ENCODE data around the gene KLF3. TPM values are rescaled to one million over a fixed set of nuclear protein-coding genes. Genes with fewer than 3 reads are reported as not detected.

KLF3 gene
- total RNA-seq, 2 experiments from 2014 or later = 8.1 to 8.3 TPM

DNA sequence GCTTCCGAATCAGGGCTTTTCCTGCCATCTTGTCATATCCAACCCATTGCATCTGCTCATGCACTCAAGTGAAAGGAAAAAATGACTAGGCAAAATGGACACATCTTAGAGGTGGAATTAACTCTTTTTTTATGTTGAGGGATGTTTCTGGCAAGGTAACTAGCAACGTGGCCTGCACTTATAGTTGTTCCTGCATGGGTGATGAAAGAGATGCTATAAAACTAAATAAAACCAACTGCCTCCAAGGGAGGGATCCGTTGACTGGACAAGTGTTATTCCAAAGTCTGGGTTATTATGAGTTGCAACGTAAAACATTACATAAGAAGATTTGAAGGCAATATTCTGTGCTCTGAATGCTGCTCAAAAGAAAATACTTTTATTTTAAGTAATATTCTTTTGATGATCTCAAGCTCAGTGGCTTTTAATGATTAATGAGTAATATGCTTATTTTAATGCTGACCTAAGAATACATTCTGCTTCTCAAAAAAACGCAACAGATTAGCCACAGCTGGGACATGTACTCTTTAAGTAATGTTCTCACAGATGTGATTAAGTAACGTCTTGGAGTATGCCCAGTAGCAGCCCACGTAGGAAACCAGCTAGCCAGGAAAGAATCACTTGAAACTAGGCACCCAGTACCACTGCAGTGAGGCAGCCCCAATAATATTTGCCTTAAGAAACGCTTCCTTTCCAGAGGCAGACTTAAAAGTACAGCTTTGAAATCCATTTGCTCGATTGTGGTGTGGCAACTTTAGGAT, 27.4 kb downstream of the KLF3 start:
- Mint-ChIP-seq H3K4me1 (ENCODE audit: low read depth) (peaks cover 16% of the 10 kb centered on the region), H3K9me3 (ENCODE audit: insufficient read depth) (no peaks in the 10 kb centered on the region), H3K36me3 (ENCODE audit: low read depth) (peaks cover 44% of the 10 kb centered on the region), H3K27me3 (ENCODE audit: low read depth) (no peaks in the 10 kb centered on the region), H3K4me3 (no peak overlapping the region), H3K27ac (no peak overlapping the region)
- CTCF ChIA-PET = interaction anchor here (1.1 to 4.2 kb wide), 3 partner anchors 16 to 91 kb away, joined by 3 to 17 read pairs (median 3); partner anchors contain the start of gene TLR10
- POLR2A ChIA-PET = no interaction called here
- no peak for DNase-seq
- no peak for ATAC-seq

DNA sequence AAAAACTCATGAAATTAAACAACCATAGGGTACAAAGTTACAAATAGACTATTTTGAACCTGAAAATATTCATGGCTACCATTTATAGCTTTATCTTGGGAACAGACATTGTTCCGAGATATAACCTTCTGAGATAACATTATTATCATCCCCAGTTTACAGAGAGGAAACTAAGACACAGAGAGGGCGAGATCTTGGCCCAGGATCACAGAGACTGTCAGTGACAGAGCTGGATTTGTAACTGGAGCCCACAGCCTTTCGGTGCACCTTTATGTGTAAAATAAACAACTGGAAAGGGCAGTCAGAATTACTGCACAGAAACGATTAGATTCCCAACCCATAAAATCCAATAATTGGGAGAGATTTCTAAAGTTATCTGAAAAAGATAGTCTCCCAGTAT, 28.4 kb downstream of the KLF3 start:
- H3K36me3 Mint-ChIP-seq (ENCODE audit: low read depth) = peaks cover 49% of the 10 kb centered on the region
- no peaks in the 10 kb centered on the region for H3K27me3 Mint-ChIP-seq (ENCODE audit: low read depth)
- no peaks in the 10 kb centered on the region for H3K9me3 Mint-ChIP-seq (ENCODE audit: insufficient read depth)
- no peak for ATAC-seq
- ChIA-PET POLR2A (no interaction called here), CTCF (interaction anchor here (1.1 to 4.2 kb wide), 3 partner anchors 17 to 90 kb away, joined by 3 to 17 read pairs (median 3); partner anchors contain the start of gene TLR10)
- H3K4me1 Mint-ChIP-seq (ENCODE audit: low read depth) = peaks cover 14% of the 10 kb centered on the region
- DNase-seq = no peak
- no peak overlapping the region for H3K4me3 Mint-ChIP-seq
- H3K27ac Mint-ChIP-seq = no peak overlapping the region

DNA sequence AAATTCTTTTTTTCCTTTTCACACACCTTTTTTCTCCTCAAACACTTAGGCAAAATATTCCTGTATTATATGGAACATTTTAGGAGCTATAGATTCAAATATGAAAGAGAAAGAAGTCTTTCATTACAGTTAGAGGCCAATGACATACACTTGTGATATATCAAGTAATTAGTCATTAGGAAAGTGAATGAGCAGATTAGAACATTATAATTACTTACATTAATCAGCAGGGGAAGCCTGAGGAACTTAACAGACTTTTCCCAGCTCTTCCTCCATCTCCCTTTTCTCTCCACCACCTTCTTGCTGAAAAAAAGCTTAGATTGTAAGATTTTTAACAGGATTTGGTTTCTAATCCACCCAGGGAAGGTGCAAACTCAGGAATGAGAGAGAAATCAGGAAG, 29.6 kb downstream of the KLF3 start:
- no peak overlapping the region for H3K27ac Mint-ChIP-seq
- H3K36me3 Mint-ChIP-seq (ENCODE audit: low read depth) = peaks cover 46% of the 10 kb centered on the region
- ATAC-seq (no peak), DNase-seq (no peak)
- CTCF ChIA-PET = interaction anchor here (1.0 to 4.2 kb wide), 5 partner anchors 11 to 514 kb away, joined by 3 to 17 read pairs (median 3); no protein-coding TSS in a partner anchor
- peaks cover 4% of the 10 kb centered on the region for H3K4me1 Mint-ChIP-seq (ENCODE audit: low read depth)
- POLR2A ChIA-PET = no interaction called here
- H3K9me3 Mint-ChIP-seq (ENCODE audit: insufficient read depth) = no peaks in the 10 kb centered on the region
- H3K4me3 Mint-ChIP-seq = no peak overlapping the region
- H3K27me3 Mint-ChIP-seq (ENCODE audit: low read depth) = no peaks in the 10 kb centered on the region

DNA sequence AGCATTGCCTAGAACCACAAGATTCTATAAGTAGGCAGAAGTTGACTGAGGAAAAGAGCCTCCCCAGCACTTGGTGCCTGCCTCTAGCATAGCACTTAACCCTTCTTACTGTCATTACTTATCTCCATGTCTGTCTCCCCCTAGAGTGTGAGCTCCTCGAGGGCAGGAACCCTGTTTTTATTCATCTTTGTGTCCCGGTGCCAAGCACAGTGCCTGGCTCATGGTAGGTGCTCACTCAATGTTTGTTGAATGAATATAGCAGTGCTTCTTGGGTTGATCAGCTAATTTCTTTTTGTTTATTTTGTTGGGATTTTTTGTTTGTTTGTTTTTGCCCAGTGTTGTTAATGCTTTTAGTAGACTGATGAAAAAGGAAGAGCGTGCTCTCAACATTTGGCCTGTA, 30.3 kb downstream of the KLF3 start:
- ATAC-seq (no peak), DNase-seq (no peak)
- H3K27me3 Mint-ChIP-seq (ENCODE audit: low read depth) = no peaks in the 10 kb centered on the region
- H3K4me1 Mint-ChIP-seq (ENCODE audit: low read depth) = no peaks in the 10 kb centered on the region
- no peak overlapping the region for H3K27ac Mint-ChIP-seq
- POLR2A ChIA-PET = no interaction called here
- CTCF ChIA-PET = interaction anchor here (0.9 to 4.2 kb wide), 6 partner anchors 10 to 574 kb away, joined by 3 to 17 read pairs (median 3); no protein-coding TSS in a partner anchor
- no peak overlapping the region for H3K4me3 Mint-ChIP-seq
- no peaks in the 10 kb centered on the region for H3K9me3 Mint-ChIP-seq (ENCODE audit: insufficient read depth)
- H3K36me3 Mint-ChIP-seq (ENCODE audit: low read depth) = peaks cover 39% of the 10 kb centered on the region

DNA sequence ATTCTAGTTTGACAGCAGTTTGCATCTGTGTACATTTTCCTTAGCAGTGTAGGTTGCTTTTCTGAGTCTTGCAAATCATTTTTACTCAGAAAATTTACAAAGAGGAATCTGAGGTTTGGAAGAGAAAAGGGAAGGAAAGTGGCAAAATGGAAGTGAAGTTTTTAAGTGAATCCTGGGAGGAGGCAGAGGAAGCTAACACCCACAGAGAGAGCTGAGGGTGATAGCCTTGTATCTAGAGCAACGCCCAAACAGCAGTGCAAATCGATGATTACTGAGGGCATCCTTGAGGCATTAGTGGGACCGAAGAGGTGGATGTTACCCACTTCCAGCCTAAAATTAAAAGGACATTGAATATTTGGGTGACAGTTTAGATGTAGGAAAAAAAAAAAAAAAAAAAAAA, 31.8 kb downstream of the KLF3 start:
- peaks cover 24% of the 10 kb centered on the region for H3K36me3 Mint-ChIP-seq (ENCODE audit: low read depth)
- no peaks in the 10 kb centered on the region for H3K4me1 Mint-ChIP-seq (ENCODE audit: low read depth)
- H3K27ac Mint-ChIP-seq = no peak overlapping the region
- H3K9me3 Mint-ChIP-seq (ENCODE audit: insufficient read depth) = no peaks in the 10 kb centered on the region
- ChIA-PET POLR2A (no interaction called here), CTCF (no interaction called here)
- DNase-seq (no peak), ATAC-seq (no peak)
- H3K27me3 Mint-ChIP-seq (ENCODE audit: low read depth) = no peaks in the 10 kb centered on the region
- no peak overlapping the region for H3K4me3 Mint-ChIP-seq

DNA sequence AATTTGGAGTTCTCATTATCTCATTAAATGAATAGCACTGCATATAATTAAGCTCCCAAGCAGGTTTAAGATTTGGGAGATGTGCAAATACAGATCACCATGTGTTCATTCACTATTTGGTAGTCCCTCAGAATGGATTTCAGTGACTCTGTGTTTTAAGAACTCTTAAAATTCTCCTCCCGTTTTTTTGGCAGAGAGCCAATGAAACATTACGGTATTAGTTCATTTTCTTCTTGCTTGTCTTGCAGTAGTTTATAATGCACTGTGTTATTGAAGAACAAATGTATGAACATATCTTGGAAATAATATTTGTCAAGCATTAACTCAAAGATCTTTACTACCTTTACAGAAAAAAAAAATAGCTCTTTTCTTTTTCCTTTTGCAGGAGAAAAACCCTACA, 32.7 kb downstream of the KLF3 start:
- POLR2A ChIA-PET = no interaction called here
- ATAC-seq = no peak

DNA sequence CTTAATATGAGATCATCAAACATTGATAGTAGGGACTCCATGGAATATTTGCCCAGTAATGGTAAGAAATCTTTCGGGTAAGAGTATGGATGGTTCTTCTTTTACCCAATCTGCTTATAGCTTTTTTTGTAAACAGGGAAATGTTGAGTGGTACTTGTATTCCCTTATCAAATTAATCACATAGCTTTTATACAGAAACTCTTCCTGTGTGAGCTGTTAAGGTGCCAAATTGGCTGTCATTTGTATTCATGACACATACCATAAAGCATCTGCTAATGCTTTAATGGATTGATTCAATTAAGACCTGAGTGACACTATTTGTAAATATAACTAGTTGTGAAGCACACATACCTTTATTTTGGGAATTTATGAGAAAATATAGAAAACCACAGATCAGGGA, 34.2 kb downstream of the KLF3 start:
- Mint-ChIP-seq H3K36me3 (ENCODE audit: low read depth) (peaks cover 24% of the 10 kb centered on the region), H3K4me1 (ENCODE audit: low read depth) (no peaks in the 10 kb centered on the region), H3K27me3 (ENCODE audit: low read depth) (no peaks in the 10 kb centered on the region), H3K27ac (no peak overlapping the region), H3K9me3 (ENCODE audit: insufficient read depth) (no peaks in the 10 kb centered on the region), H3K4me3 (no peak overlapping the region)
- no peak for DNase-seq
- POLR2A ChIA-PET = no interaction called here
- no peak for ATAC-seq
- CTCF ChIA-PET = interaction anchor here (1.1 to 1.5 kb wide), 3 partner anchors 32 to 534 kb away, joined by 3 read pairs; no protein-coding TSS in a partner anchor

More for the DNA sequence above, 32.7 kb downstream of the KLF3 start:
- Mint-ChIP-seq H3K4me1 (ENCODE audit: low read depth) (no peaks in the 10 kb centered on the region), H3K4me3 (no peak overlapping the region), H3K9me3 (ENCODE audit: insufficient read depth) (no peaks in the 10 kb centered on the region), H3K36me3 (ENCODE audit: low read depth) (peaks cover 24% of the 10 kb centered on the region), H3K27ac (no peak overlapping the region), H3K27me3 (ENCODE audit: low read depth) (no peaks in the 10 kb centered on the region)
- CTCF ChIA-PET = no interaction called here
- DNase-seq = no peak

DNA sequence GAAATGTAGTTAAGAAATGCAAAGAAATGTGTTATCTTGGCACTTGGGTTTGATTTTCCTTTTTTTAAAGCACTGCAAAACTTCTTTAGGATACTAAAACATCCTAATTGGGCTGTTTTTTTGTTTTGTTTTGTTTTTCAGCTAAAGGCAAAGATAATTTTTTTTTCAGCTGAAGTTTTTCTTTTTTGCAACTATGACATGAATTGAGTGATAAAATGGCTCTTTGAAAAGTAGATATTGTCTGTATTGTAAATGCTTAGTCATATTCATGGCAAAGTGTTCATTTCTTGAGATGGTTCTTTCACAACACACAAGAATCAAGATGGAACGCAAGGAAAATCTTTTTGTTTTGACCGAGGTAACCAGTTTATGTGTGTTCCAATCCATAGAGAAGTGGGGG, 35.1 kb downstream of the KLF3 start:
- Mint-ChIP-seq H3K4me1 (ENCODE audit: low read depth) (no peaks in the 10 kb centered on the region), H3K27me3 (ENCODE audit: low read depth) (peaks cover 2% of the 10 kb centered on the region), H3K36me3 (ENCODE audit: low read depth) (peaks cover 24% of the 10 kb centered on the region), H3K4me3 (no peak overlapping the region), H3K27ac (no peak overlapping the region), H3K9me3 (ENCODE audit: insufficient read depth) (no peaks in the 10 kb centered on the region)
- CTCF ChIA-PET = interaction anchor here (1.3 to 1.4 kb wide), 2 partner anchors 9 to 379 kb away, joined by 3 read pairs; no protein-coding TSS in a partner anchor
- no peak for DNase-seq
- POLR2A ChIA-PET = no interaction called here
- ATAC-seq = no peak

DNA sequence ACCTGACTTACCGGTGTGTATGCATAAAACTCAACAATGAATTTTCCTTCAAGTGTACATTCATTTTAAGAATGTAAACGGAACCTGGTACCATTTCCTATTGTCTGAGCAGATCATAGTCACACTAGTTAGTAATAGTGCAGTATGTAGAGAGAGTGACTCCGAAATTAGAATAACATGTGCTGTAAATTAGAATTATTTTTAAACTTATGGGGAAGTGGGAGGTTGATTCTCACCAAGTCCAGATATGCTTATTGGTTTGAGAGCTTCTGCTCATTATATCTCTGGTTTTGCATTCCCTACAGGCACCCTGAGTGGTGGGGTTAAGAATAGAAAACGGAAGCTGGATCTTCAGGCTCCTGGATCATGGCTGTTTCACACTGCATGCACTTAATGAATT, 39.6 kb downstream of the KLF3 start:
- DNase-seq (no peak), ATAC-seq (no peak)
- Mint-ChIP-seq H3K27ac (no peak overlapping the region), H3K36me3 (ENCODE audit: low read depth) (no peaks in the 10 kb centered on the region), H3K9me3 (ENCODE audit: insufficient read depth) (no peaks in the 10 kb centered on the region), H3K27me3 (ENCODE audit: low read depth) (peaks cover 11% of the 10 kb centered on the region), H3K4me3 (no peak overlapping the region), H3K4me1 (ENCODE audit: low read depth) (peaks cover 4% of the 10 kb centered on the region)
- POLR2A ChIA-PET = interaction anchor here (0.9 kb wide), 1 partner anchor 114 kb away, joined by 3 read pairs; no protein-coding TSS in a partner anchor
- CTCF ChIA-PET = no interaction called here

DNA sequence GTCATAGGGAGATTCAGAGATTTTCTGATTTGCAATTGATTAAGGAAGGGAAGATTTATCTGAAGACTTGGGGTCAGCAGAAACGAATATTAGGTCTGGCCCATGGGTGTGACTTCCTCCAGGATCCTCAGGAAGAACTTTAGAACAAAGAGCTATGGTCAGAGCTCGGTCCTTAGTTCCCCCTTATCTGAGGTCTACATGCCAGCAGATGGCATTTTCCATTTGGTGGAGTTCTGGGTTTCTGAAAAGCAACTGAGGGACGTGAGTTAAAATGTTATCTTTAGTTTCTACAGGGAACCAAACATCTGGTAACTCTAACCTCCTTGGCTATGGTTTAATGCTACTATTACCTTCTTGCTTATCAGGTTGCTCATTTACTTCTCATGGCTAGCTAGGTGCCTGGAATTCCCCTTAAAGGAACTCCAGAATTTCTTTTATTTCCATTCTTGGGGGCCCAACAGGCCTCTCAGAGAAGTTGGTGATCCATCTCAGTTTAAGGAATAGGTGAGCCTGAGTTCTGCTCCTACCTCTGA, 40.7 kb downstream of the KLF3 start:
- POLR2A ChIA-PET = no interaction called here
- CTCF ChIA-PET = interaction anchor here (1.4 to 2.1 kb wide), 2 partner anchors 11 to 26 kb away, joined by 3 to 5 read pairs; no protein-coding TSS in a partner anchor
- Mint-ChIP-seq H3K27me3 (ENCODE audit: low read depth) (peaks cover 11% of the 10 kb centered on the region), H3K27ac (no peak overlapping the region), H3K4me3 (no peak overlapping the region), H3K36me3 (ENCODE audit: low read depth) (no peaks in the 10 kb centered on the region), H3K4me1 (ENCODE audit: low read depth) (peaks cover 4% of the 10 kb centered on the region), H3K9me3 (ENCODE audit: insufficient read depth) (no peaks in the 10 kb centered on the region)
- ATAC-seq = no peak
- no peak for DNase-seq

DNA sequence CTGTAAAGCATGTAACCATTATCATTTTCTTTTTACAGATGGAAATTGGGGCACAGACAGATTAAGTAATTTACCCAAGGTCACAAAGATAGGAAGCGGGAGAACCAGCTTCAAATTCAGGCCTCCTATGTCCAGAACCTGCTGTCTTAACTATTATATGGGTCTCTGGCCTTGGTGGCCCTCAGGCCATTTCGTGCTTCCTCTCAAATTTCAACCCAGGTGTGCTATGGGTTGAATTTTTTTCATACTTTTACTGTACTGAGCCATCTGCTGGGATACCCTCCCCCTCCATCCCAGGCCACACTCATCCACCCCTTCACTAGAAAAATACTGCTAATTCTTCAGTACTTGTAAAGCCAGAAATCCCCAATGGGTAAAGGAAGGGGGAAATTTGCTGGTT, 42.3 kb downstream of the KLF3 start:
- Mint-ChIP-seq H3K4me1 (ENCODE audit: low read depth) (peaks cover 11% of the 10 kb centered on the region), H3K9me3 (ENCODE audit: insufficient read depth) (no peaks in the 10 kb centered on the region), H3K27ac (no peak overlapping the region), H3K27me3 (ENCODE audit: low read depth) (peaks cover 14% of the 10 kb centered on the region), H3K36me3 (ENCODE audit: low read depth) (no peaks in the 10 kb centered on the region), H3K4me3 (no peak overlapping the region)
- ChIA-PET POLR2A (no interaction called here), CTCF (no interaction called here)
- ATAC-seq (no peak), DNase-seq (no peak)

DNA sequence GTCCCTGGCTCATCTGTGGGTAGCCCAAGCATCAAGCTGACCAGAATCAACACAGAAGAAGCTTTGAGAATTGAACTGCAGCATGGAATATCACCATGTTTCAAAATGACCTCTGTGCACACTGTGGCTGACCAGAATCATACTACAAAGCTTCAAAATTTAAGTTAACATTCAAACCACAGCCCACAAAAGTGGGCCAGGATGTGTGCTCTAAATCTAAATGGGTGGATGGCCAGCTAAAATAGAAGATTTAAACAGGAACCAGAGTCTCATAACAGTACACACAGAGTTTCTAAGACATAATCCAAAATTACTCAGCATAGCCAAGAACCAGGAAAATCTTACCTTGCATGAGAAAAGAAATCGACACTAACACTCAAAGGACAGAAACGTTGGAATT, 46.1 kb downstream of the KLF3 start:
- Mint-ChIP-seq H3K9me3 (ENCODE audit: insufficient read depth) (peaks cover 17% of the 10 kb centered on the region), H3K27ac (no peak overlapping the region), H3K27me3 (ENCODE audit: low read depth) (peaks cover 15% of the 10 kb centered on the region), H3K36me3 (ENCODE audit: low read depth) (peaks cover 4% of the 10 kb centered on the region), H3K4me1 (ENCODE audit: low read depth) (peaks cover 11% of the 10 kb centered on the region), H3K4me3 (no peak overlapping the region)
- CTCF ChIA-PET = interaction anchor here (1.2 kb wide), 1 partner anchor 16 kb away, joined by 3 read pairs; no protein-coding TSS in a partner anchor
- POLR2A ChIA-PET = no interaction called here
- DNase-seq (no peak), ATAC-seq (no peak)

Data from activated CD8-positive, alpha-beta T cell treated with anti-CD3 and anti-CD28 coated beads, Interleukin-2, amount 10 ng/mL, durations not matched to agents 7 days and 5 days (primary cell).